GM06990 (cell line): ENCODE measurements around the gene STK40.
A peak's percentile ranks its signal among the peaks of the same experiment; 100 is the strongest.

Experiments used
- DNase-seq: peaks from one replicate; pipeline ENCODE4 v3.0.0-alpha.2; 2011; ENCODE audit not compliant: insufficient read length; ENCODE audit errors: extremely low read depth
- H3K27me3 ChIP-seq: replicated peaks from 2 replicates; pipeline ENCODE4 v1.6.0; 2011; ENCODE audit warnings: low read length; ENCODE audit not compliant: control insufficient read depth, insufficient read depth
- H3K36me3 ChIP-seq: 2 replicates; pipeline ENCODE4 v1.5.1; 2011; ENCODE audit warnings: low read length; ENCODE audit not compliant: control insufficient read depth, insufficient read depth
- H3K4me3 ChIP-seq: replicated peaks from 2 replicates; pipeline ENCODE4 v1.5.1; 2011; ENCODE audit warnings: low read depth, mild to moderate bottlenecking, control low read depth, low read length
- CTCF ChIP-seq: IDR thresholded peaks from 2 replicates; pipeline ENCODE4 v1.5.1; 2011; ENCODE audit warnings: low read length, control low read depth, mild to moderate bottlenecking, inconsistent platforms; ENCODE audit not compliant: insufficient read depth, poor library complexity, severe bottlenecking

STK40 gene

GRCh38 chr1:36326499-36326898, 59.2 kb downstream of the STK40 start:
- peaks cover 2% of the 10 kb centered on the region for H3K27me3 ChIP-seq
- no peak for DNase-seq

GRCh38 chr1:36324353-36324703, 61.4 kb downstream of the STK40 start:
- TF ChIP-seq CTCF = no peak
- DNase-seq = no peak
- H3K4me3 ChIP-seq = peak overlapping the region; percentile 63
- no peaks in the 10 kb centered on the region for H3K27me3 ChIP-seq
- H3K36me3 ChIP-seq = no peaks in the 10 kb centered on the region

More at GRCh38 chr1:36326499-36326898, 59.2 kb downstream of the STK40 start:
- no peak for TF ChIP-seq CTCF
- H3K4me3 ChIP-seq = no peak overlapping the region
- no peaks in the 10 kb centered on the region for H3K36me3 ChIP-seq

- DNase-seq = peak; percentile 46
- Histone ChIP-seq H3K36me3 (no peaks in the 10 kb centered on the region), H3K4me3 (peak within 1 kb of the TSS; percentile 63), H3K27me3 (no peaks in the 10 kb centered on the region)
- no peak for TF ChIP-seq CTCF
Observed at GRCh38 chr1:36323636-36324352, 61.9 kb downstream of the STK40 start, which contains the start of gene EVA1B. Gene EVA1B (minus strand): TSS chr1:36323645. CDS start chr1:36323037, 608 bp downstream.

- no peaks in the 10 kb centered on the region for H3K27me3 ChIP-seq
- no peak for TF ChIP-seq CTCF
- no peaks in the 10 kb centered on the region for H3K36me3 ChIP-seq
- peak overlapping the region; percentile 63 for H3K4me3 ChIP-seq
- DNase-seq = peak; percentile 46
Observed at GRCh38 chr1:36322786-36323635, 62.7 kb downstream of the STK40 start.

- no peak for TF ChIP-seq CTCF
- no peaks in the 10 kb centered on the region for H3K36me3 ChIP-seq
- H3K4me3 ChIP-seq = no peak overlapping the region; the same call in none of the 2 replicates
- no peak for DNase-seq
- no peaks in the 10 kb centered on the region for H3K27me3 ChIP-seq
Observed at GRCh38 chr1:36322041-36322785, 63.5 kb downstream of the STK40 start.
